Measurements from ENCODE around the gene C1orf167.

The C1orf167 gene

GRCh38 chr1:11749203-11749689 is 12.7 kb upstream of the C1orf167 start:
- in situ Hi-C loops (cut with HindIII; ENCODE audit: low sequenced_read_pairs): no loop called here
- no peak overlapping the region for H3K4me3 ChIP-seq (ENCODE audit: low read depth, low read length)
- DNase-seq (ENCODE audit: low read depth, low spot score): no peak
- TF ChIP-seq CTCF (IDR thresholded peaks at IDR 0.05; ENCODE audit: low read depth, low read length): peak; percentile 55

- TF ChIP-seq CTCF (IDR thresholded peaks at IDR 0.05; ENCODE audit: low read depth, low read length): no peak
- in situ Hi-C loops (cut with HindIII; ENCODE audit: low sequenced_read_pairs): no loop called here
- no peak overlapping the region for H3K4me3 ChIP-seq (ENCODE audit: low read depth, low read length)
- DNase-seq (ENCODE audit: low read depth, low spot score): no peak
Measured at GRCh38 chr1:11749996-11750395, 12.0 kb upstream of the C1orf167 start.

GRCh38 chr1:11751087-11751486 is 10.9 kb upstream of the C1orf167 start:
- in situ Hi-C loops (cut with HindIII; ENCODE audit: low sequenced_read_pairs): no loop called here
- no peak for DNase-seq (ENCODE audit: low read depth, low spot score)
- TF ChIP-seq CTCF (IDR thresholded peaks at IDR 0.05; ENCODE audit: low read depth, low read length): no peak
- no peak overlapping the region for H3K4me3 ChIP-seq (ENCODE audit: low read depth, low read length)

GRCh38 chr1:11752359-11753088 is 9.5 kb upstream of the C1orf167 start:
- in situ Hi-C loops (cut with HindIII; ENCODE audit: low sequenced_read_pairs): no loop called here
- no peak overlapping the region for H3K4me3 ChIP-seq (ENCODE audit: low read depth, low read length)
- no peak for TF ChIP-seq CTCF (IDR thresholded peaks at IDR 0.05; ENCODE audit: low read depth, low read length)
- no peak for DNase-seq (ENCODE audit: low read depth, low spot score)

- in situ Hi-C loops (cut with HindIII; ENCODE audit: low sequenced_read_pairs): no loop called here
- peak; percentile 53 for DNase-seq (ENCODE audit: low read depth, low spot score)
- no peak overlapping the region for H3K4me3 ChIP-seq (ENCODE audit: low read depth, low read length)
- no peak for TF ChIP-seq CTCF (IDR thresholded peaks at IDR 0.05; ENCODE audit: low read depth, low read length)
Measured at GRCh38 chr1:11753555-11754208, 8.3 kb upstream of the C1orf167 start.

GRCh38 chr1:11757047-11757446 is 4.9 kb upstream of the C1orf167 start:
- TF ChIP-seq CTCF (IDR thresholded peaks at IDR 0.05; ENCODE audit: low read depth, low read length): no peak
- in situ Hi-C loops (cut with HindIII; ENCODE audit: low sequenced_read_pairs): no loop called here
- H3K4me3 ChIP-seq (ENCODE audit: low read depth, low read length): no peak overlapping the region
- no peak for DNase-seq (ENCODE audit: low read depth, low spot score)
